K562 (cell line): Measurements from ENCODE around the gene SLC12A4. TPM values are rescaled to one million over a fixed set of nuclear protein-coding genes. Genes with fewer than 3 reads are reported as not detected.

Experiments used
- ARID2 ChIP-seq: fragments of 450-650 bp; IDR thresholded peaks from 2 replicates; pipeline ENCODE4 v1.6.1; 2017; ENCODE audit warnings: antibody characterized with exemption, mild to moderate bottlenecking
- CBX3 ChIP-seq, 2 experiments: IDR thresholded peaks; 1 replicate in 1 of 2; 2 replicates in 1 of 2; pipeline ENCODE4 v1.6.1; 2012; ENCODE audit warnings: inconsistent platforms in 2 of 2, low read length in 2 of 2, borderline replicate concordance in 1 of 2, control low read depth in 1 of 2
- KHSRP ChIP-seq: fragments of 450-650 bp; IDR thresholded peaks from 2 replicates; pipeline ENCODE4 v1.6.1; 2017
- LARP7 ChIP-seq: fragments of 450-650 bp; IDR thresholded peaks from 2 replicates; pipeline ENCODE4 v1.6.1; 2016
- MAX ChIP-seq: sonication (generic); formaldehyde crosslinking; IDR thresholded peaks from 2 replicates; pipeline ENCODE4 v1.9.0; 2022; ENCODE audit warnings: mild to moderate bottlenecking, missing genetic modification reagents
- MAZ ChIP-seq, 2 experiments: fragments of 450-650 bp in 1 of 2; sonication (generic) in 1 of 2; formaldehyde crosslinking; IDR thresholded peaks in 1 of 2; conservative IDR thresholded peaks in 1 of 2; 2 replicates each; pipeline versions ENCODE4 v1.4.0 to v1.5.0; 2020; ENCODE audit warnings: mild to moderate bottlenecking in 1 of 2, missing genetic modification reagents in 1 of 2
- MYNN ChIP-seq, 2 experiments: sonication (generic); formaldehyde crosslinking in 1 of 2; IDR thresholded peaks; 2 replicates each; pipeline versions ENCODE4 v1.5.0 to v1.6.1; 2016 to 2020; ENCODE audit warnings: antibody characterized with exemption in 1 of 2, missing genetic modification reagents in 1 of 2
- NRF1 ChIP-seq, 2 experiments: fragments of 450-650 bp; IDR thresholded peaks in 1 of 2; conservative IDR thresholded peaks in 1 of 2; 2 replicates each; pipeline ENCODE4 v1.6.1; 2014; ENCODE audit warnings: mild to moderate bottlenecking in 2 of 2
- PTRF ChIP-seq: fragments of 450-650 bp; IDR thresholded peaks from 2 replicates; pipeline ENCODE4 v1.6.1; 2016; ENCODE audit warnings: mild to moderate bottlenecking, missing genetic modification characterization, missing compliant biosample characterization
- RAD21 ChIP-seq, 2 experiments: fragments of 250-450 bp in 1 of 2; fragments of 450-650 bp in 1 of 2; sonication (Bioruptor Pico) in 1 of 2; formaldehyde crosslinking in 1 of 2; IDR thresholded peaks in 1 of 2; conservative IDR thresholded peaks in 1 of 2; 2 replicates each; pipeline versions ENCODE4 v1.4.0 to v1.8.0; 2020 to 2022; ENCODE audit warnings: mild to moderate bottlenecking in 2 of 2, moderate library complexity in 1 of 2
- SAFB ChIP-seq: fragments of 200-400 bp; formaldehyde crosslinking; IDR thresholded peaks from 2 replicates; pipeline ENCODE4 v1.6.1; 2017; ENCODE audit warnings: low read depth, low read length, borderline replicate concordance
- SAP30 ChIP-seq: fragments of 200-600 bp; sonication (generic); IDR thresholded peaks from 2 replicates; pipeline ENCODE4 v1.6.1; 2012; ENCODE audit warnings: borderline replicate concordance, low read depth, mild to moderate bottlenecking, moderate library complexity, low read length, control low read depth, inconsistent platforms; ENCODE audit not compliant: insufficient read depth, poor library complexity, severe bottlenecking
- SMAD1 ChIP-seq: fragments of 150-350 bp; IDR thresholded peaks from 2 replicates; pipeline ENCODE4 v1.6.1; 2014; ENCODE audit warnings: low read length, low read depth; ENCODE audit not compliant: partially characterized antibody
- SMARCA5 ChIP-seq: fragments of 450-650 bp; IDR thresholded peaks from 2 replicates; pipeline ENCODE4 v1.6.1; 2016
- TCF7 ChIP-seq: sonication (generic); IDR thresholded peaks from 2 replicates; pipeline ENCODE4 v1.6.1; 2016; ENCODE audit warnings: antibody characterized with exemption, borderline replicate concordance
- USF1 ChIP-seq: sonication (generic); formaldehyde crosslinking; IDR thresholded peaks from 2 replicates; pipeline ENCODE4 v1.9.0; 2022; ENCODE audit warnings: mild to moderate bottlenecking, missing genetic modification reagents
- ZBED1 ChIP-seq: IDR thresholded peaks from 2 replicates; pipeline ENCODE4 v1.6.1; 2014
- ZEB2 ChIP-seq: fragments of 450-650 bp; IDR thresholded peaks from 2 replicates; pipeline ENCODE4 v1.6.1; 2016
- ZNF263 ChIP-seq: sonication (generic); formaldehyde crosslinking; IDR thresholded peaks from 2 replicates; pipeline ENCODE4 v1.8.0; 2022; ENCODE audit warnings: mild to moderate bottlenecking, missing genetic modification reagents, borderline replicate concordance
- ZNF398 ChIP-seq: fragments of 250-450 bp; sonication (Bioruptor Pico); IDR thresholded peaks from 2 replicates; pipeline ENCODE4 v1.8.0; 2021; ENCODE audit warnings: moderate library complexity, mild to moderate bottlenecking, inconsistent platforms
- ZNF592 ChIP-seq: fragments of 450-650 bp; IDR thresholded peaks from 2 replicates; pipeline ENCODE4 v1.6.1; 2017; ENCODE audit warnings: antibody characterized with exemption, mild to moderate bottlenecking
- polyA plus RNA-seq, 8 experiments: library from polyadenylated mRNA; depleted of rRNA in 4 of 8; stranded (reverse) in 5 of 8; unstranded in 3 of 8; fragments of >200 nt; fragmentation: Nextera tagmentation in 2 of 8; fragmentation: Illumina TruSeq in 1 of 8; extraction: Ambion mirVana in 2 of 8; extraction: Trizol in 1 of 8; gene quantifications; 2 replicates each; pipeline versions ENCODE4 v1.2.1 to v1.2.3, GENCODE V29; 2011 to 2014; ENCODE audit warnings: inconsistent platforms in 1 of 8, missing spikeins in 1 of 8
- total RNA-seq, 7 experiments: library from RNA; depleted of rRNA in 6 of 7; stranded (reverse); fragments of >200 nt in 6 of 7; fragmentation: Illumina TruSeq in 2 of 7; extraction: Trizol in 2 of 7; gene quantifications; 2 replicates each; pipeline versions ENCODE4 v1.2.1 to v1.2.3, GENCODE V29; 2011 to 2021; ENCODE audit warnings: low replicate concordance in 1 of 7

SLC12A4 gene
- total and polyA plus RNA-seq, 9 of the 15 experiments (the other 6 are each of a cell fraction or from before 2014, with no cell fraction given): 0.75 to 43.5 (median 15.0) TPM

GRCh38 chr16:67928561-67929364, 39.7 kb downstream of the SLC12A4 start (continued):
- peak; percentile 87 to 95 for TF ChIP-seq RAD21 (CRISPR knock-in tag; conservative IDR thresholded peaks at IDR 0.05 in 1 of 2, IDR thresholded peaks at IDR 0.05 in 1 of 2)
- TF ChIP-seq MAZ (CRISPR knock-in tag; conservative IDR thresholded peaks at IDR 0.05 in 1 of 2, IDR thresholded peaks at IDR 0.05 in 1 of 2): 0 out of 4 replicates have a peak, but pooled peaks of 1 of the 2 experiments have one; percentile 23
- TF ChIP-seq PTRF: no peak
- no peak for TF ChIP-seq NRF1 (conservative IDR thresholded peaks at IDR 0.05 in 1 of 2, IDR thresholded peaks at IDR 0.05 in 1 of 2)
- no peak for TF ChIP-seq SAP30
- no peak for TF ChIP-seq KHSRP
- TF ChIP-seq MYNN (IDR thresholded peaks at IDR 0.05): peak; percentile 55; the same call in 1 of the 2 replicates
- no peak for TF ChIP-seq MYNN (CRISPR knock-in tag; IDR thresholded peaks at IDR 0.05)
- no peak for TF ChIP-seq SMAD1
- TF ChIP-seq SMARCA5: no peak
- TF ChIP-seq LARP7: no peak
- 0 out of 2 replicates have a peak, but pooled peaks have one; percentile 29 for TF ChIP-seq USF1
- TF ChIP-seq ZBED1: no peak
- peak; percentile 42; the same call in 1 of the 2 replicates for TF ChIP-seq ZEB2
- peak; percentile 88; the same call in 1 of the 2 replicates for TF ChIP-seq ARID2
- TF ChIP-seq SAFB: no peak
- 0 out of 3 replicates have a peak, but pooled peaks of 1 of the 2 experiments have one; percentile 16 for TF ChIP-seq CBX3 (IDR thresholded peaks at IDR 0.05; ENCODE audit: borderline replicate concordance in 1 of 2, low read length in 2 of 2)
- no peak for TF ChIP-seq ZNF398 (CRISPR knock-in tag)
- no peak for TF ChIP-seq TCF7
- no peak for TF ChIP-seq ZNF263 (CRISPR knock-in tag)
- peak; percentile 21 for TF ChIP-seq MAX (CRISPR knock-in tag)
- TF ChIP-seq ZNF592: no peak
